Occipital lobe (tissue), 2 donors: Measurements from ENCODE around the gene LRRC3. TPM values are rescaled to one million over a fixed set of nuclear protein-coding genes. Genes with fewer than 3 reads are reported as not detected.

Source experiments
- DNase-seq: peaks from one replicate; lab custom pipeline; 2025; lab: John Stamatoyannopoulos, UW
- total RNA-seq: library from RNA; depleted of rRNA; stranded (reverse); fragments of >200 nt; gene quantifications from one replicate; pipeline ENCODE4 v1.2.3, GENCODE V29; 2014

Gene LRRC3
- total RNA-seq, 1 donor from 2014 or later: 4.8 TPM

DNA sequence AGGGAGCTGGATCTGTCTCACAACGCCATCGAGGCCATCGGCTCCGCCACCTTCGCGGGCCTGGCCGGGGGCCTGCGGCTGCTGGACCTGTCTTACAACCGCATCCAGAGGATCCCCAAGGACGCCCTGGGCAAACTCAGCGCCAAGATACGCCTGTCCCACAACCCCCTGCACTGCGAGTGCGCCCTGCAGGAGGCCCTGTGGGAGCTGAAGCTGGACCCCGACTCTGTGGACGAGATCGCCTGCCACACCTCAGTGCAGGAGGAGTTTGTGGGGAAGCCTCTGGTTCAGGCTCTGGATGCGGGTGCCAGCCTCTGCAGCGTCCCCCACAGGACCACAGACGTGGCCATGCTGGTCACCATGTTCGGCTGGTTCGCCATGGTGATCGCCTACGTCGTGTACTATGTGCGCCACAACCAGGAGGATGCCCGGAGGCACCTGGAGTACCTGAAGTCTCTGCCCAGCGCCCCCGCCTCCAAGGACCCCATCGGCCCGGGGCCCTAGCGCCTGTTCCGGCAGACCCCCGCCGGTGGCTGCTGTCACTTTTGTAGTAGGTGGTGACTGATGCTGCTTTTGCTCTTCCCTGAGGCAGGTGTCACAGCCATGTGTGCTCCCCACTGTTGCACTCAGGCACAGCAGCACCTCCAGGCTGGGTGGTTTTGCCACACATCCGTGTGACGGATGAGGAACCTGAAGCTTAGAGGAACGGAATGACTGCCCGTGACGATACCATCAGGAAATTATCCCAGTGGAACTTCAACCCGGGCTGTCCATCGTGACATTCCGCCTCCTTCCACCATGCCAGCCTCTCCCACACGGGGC is 1.8 kb downstream of the LRRC3 start:
- DNase-seq: no peak

DNA sequence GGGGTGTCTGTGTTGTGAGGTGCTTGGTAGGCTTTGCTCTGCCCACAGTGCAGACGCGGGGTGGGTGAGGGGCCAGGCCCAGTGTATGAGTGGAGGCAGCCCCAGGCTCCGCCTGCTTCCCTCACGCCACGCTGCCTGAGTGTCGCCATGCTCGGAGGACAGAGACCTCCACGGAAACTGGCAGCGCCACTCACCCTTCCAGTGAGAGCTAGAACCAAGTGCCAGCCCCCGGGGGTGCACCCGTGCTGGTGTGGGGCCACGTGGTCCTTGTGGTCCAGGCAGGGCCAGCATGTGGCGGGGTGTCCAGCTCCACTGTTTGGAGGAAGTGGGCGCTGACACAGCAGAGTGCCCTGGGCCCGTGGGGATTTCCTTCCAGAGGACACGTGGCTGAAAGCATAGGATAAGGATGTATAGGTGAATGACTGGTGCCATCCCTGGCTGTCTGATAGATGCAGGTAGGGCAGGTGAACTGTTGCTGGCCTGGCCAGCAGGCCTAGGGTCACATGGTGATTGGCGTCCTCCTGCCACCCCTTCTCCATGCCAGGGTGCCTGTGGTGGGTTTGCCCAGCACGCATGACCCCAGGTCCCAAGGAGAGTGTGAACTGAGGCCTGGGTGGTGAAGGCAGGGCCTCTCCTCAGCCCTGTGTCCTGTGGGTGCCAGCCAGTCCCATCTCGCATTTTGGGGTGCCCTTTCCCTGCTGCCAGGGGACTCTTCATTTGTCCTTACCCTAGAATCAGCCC is 3.8 kb downstream of the LRRC3 start:
- no peak for DNase-seq

DNA sequence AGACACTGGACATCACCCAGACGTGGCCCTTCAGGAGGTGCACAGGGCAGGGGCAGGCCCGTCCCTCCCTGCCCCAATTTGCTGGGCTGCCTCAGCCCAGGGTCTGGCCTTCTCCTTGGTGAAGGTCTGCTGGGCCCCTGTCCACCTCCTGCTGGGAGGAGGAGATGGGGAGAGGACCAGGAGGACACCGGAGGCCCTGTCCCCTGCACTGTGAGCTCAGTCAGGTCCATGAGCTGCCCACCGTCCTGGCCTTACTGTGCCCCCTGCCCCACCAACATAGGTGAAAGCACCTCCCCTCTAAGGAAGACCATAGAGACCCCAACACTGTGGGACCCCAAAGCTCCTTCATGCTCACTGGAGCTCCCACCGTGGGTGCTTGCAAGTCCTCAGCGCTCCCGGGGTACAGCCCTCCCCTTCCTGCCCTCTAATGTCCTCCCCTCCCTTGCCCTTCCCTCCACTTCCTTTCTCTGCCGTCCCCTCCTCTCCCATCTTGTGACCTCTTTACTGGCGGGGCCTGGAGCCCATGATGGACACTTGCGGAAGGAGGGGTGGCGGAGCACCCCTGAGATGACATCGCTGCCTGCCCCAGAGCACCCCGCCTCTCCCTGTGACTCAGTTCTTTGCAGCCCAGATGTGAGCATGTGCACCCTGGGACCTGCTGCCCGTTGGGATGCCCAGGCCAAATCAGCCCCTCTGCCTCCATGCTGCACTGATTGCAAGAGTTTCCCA is 4.6 kb downstream of the LRRC3 start:
- no peak for DNase-seq

DNA sequence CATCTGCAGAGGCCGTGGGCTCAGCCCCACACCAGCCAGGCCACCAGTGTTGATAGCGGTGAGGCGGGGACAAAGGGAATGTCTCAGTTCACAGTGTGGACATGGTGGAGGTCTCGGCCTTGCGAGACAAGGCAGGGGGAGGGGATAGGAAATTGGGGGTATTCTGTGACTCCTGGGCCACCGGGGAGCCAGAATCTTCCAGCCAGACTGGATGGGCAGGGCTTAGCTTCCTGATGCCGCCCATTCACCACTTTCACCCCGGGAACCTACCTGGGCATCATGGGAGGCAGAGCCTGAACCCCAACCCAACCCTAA is 5.1 kb downstream of the LRRC3 start:
- no peak for DNase-seq

DNA sequence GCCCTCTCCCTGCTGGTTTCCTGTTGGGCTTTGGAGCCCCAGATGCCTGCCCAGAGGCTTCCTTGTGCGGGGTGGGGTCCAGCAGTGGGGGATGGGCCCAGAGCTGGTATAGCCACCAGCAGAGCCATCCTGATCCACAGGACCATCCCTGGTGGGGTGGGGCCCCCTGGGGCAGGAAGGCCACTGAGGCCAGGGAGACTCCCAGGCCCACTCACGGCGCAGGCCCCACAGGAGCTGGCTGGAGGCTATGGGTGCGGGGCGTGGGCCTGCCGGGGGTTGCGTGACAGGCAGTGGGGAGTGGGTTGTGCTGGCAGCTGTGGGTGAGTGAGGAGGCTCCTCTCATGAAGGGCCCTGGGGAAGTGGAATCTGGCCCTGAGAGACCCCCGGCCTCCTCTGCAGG is 5.7 kb downstream of the LRRC3 start:
- DNase-seq: no peak

DNA sequence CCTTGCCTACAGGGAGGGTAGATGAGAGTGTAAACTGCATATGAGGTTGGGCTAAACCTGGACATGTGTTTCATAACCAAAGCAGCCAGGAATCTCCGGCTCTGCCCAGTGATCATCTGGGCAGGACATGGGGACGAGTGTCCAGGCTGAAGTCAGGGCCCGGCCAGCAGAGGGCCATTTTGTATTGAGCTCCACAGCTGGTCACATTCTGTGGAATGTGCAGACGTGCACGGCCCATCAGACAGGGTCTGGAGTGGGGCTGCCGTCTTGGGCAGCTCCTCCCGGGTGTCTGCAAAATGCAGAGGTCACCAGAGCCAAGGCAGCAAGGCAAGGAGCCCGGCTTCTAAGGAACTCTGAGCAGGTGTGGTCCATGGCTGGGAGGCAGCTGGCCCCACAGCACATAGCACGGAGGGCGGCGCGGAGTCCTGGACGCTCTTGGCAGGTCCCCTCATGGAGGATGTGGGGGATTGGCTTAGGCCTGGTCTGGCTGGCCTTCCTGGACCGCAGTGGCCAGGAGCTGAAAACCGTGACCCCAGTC is 6.2 kb downstream of the LRRC3 start:
- no peak for DNase-seq

DNA sequence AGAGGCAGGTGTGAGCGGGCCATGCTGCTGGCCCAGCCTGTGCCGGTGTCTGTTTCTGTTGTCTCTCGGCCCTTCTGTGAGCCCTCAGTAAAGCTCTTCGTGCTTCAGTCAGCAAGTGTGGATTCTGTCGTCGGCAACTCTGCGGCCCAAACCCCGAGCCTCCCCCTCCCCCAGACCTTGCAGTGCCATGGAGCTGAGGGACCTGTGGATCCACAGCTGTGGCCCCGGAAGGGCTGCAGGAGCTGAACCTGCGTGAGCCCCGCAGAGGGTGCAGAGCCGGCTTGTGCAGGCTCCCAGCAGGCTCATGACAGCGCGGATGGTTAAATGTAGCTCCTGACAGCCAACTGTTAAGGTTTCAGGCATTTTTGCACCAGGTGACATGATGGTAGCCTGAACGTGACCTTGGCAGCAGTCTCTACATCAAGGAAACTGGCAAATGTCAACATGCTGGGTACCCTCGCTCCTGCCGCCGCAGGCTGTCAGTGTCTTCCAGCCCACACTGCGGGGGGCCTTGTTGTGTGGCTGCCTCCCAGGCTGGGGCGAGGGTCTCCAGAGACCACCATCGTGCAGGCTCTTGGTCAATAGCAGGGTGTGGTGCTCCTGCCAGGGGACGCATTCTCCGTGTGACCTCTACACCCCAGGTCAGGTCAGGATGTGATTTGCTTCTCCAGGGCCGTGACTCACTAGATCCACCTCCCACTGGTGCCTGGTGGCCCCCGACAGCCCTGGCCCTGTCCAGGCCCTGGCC is 7.0 kb downstream of the LRRC3 start:
- no peak for DNase-seq

DNA sequence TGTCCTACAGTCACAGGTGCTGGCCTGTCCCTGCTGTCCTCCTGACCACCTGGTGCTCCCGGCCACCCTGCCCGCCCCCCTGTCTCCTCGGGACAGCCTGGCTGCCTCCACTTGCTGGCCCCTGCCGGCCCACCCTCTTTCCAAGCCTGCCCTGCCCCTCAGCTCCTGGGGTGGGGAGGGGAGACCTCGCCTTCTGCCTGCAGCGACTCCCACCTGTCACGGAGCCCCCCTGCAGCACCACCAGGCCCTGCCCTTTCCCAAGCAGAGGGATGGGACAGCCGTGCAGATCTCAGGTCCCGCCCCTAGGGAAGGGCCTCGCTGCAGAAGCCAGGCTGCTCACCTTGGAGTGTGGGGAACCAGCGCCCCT is 7.5 kb downstream of the LRRC3 start:
- no peak for DNase-seq

DNA sequence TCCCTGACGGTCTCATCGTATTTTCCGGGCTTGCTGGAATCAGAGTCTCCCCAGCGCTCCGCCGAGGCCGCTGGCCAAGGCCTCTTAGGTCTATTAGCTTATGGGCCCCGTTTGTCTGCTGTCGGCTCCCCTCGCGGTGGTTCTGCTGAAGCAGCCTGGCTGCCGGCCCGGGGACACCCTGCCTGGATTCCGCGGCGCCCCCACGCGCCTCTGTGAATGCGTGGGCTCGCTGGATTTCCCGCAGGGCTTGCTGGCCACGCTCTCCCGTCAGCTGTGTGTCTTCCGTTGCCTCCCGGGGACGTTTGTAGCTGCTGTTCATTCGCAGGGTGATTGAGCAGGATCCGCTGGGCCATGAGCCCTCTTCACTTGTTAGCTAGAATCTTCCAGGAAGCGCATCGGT is 8.4 kb downstream of the LRRC3 start:
- DNase-seq: no peak

DNA sequence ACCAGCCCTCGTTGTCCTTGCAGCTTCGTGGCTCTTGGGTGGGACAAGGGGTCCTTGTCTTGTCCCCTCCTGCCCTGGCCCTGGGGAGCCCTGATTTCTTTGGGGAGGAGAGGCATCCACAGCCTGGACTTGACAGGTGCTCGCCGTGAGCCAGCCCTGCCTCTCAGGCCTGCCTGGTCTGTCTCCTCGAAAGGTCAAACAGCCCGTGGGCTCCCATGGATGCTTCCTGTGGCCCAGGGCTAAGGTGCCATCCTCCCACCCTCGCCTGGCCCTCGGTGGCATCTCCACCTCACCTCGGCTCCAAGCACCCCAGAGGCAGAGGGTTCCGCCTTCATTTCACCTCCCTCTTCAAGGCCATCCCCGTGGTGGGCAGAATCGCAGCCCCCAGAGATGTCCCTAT is 9.0 kb downstream of the LRRC3 start:
- DNase-seq: no peak

DNA sequence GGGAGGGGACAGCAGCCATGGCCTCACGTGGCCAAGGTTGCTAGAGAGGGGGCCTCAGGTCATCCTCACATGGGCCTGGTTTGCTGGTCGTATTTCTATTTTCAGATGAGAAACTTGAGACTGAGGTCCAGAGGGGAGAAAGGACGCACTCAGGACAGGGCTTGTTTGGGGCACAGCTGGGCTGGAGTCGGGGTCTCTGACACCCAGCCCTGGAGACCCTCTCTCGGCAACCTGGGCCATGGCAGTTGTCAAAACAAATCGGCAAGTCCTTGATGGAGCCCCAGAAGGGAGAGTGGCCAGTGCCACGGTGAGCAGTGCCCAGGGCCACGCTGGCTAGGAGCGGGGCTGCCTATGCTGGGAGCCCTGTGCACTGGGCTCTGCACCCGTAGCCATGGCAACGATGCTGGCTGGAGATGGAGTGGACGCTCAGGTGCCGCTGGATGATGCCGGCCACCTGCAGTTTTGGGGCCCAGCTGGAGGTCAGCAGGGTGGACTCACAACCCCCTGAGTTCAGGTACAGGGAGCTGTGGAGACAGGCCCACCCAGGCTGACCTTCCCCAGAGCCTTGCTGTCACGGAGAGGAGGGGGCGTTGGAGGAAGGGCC is 11.1 kb downstream of the LRRC3 start:
- DNase-seq: no peak

DNA sequence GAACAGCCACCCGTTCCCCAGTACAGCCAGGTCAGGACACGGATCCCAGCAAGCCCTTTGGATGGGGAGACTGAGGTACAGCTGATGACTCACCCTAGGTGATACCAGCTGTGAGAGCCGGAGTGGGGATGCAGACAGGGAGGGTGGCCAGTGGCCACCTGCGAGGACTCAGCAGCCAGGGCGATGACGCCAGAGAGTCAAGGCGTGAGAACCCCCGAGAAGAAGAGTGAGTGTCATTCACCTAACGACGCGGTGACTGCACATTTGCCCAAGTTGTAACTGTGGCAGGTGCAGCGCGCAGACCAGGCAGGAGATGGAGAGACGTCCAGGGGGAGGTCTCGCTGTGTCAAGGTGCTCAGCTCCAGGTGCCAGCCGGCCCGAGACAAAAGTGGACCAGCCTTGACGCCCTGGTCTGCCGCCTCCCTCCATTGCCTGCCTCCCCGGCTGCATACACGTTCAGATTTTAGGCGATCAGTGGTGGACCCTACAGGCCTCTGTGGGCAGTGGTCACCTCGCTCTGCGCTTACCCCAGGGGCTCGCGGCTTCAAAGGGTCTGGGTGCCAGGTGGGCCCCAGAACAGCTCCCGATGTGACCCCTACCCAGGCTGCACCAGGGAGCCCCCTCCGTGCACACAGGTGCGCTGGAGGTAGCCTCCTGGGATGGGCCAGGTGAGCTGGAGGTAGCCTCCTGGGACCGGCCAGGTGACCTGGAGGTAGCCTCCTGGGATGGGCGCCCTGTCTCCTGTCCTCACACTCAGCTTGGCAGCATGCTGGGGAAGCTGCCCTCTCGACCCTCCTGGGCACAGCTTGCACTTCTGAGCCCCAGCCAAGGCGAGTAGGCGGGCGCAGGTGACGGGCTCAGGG is 11.9 kb downstream of the LRRC3 start:
- DNase-seq: no peak

DNA sequence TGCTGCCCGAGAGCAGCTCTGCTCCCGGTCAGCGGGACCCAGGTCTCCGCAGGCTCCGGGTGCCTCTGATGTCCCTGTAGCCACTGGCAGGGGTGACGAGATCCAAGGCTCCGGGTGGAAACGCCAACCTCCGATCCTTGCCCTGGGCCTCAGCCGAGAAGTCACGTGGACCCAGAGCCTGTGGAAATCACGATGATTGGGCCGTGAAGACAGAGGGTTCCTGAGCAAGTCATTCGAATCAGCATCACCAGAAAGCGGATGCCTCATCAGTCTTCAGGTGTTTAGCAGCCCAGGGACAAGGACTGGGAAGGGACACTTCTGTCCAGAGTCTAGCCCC is 12.5 kb downstream of the LRRC3 start:
- DNase-seq: no peak

DNA sequence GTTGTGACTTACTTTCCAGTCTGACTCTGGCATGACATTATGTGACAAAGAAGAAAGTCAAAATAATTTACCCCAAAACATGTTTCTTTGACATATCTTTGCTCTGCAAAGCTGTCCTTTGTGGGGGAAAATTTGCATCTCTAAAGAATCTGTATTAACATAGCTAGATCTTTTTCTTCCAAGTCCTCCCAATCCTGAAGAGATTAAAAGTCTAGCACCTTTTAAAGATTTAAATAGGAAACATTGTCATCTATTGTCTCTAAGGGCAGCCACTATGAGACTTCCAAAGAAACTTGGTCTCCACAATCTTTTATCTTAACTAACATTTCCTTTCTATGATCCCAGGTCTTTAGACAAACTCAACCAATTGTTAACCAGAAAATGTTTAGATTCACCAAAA is 16.0 kb downstream of the LRRC3 start:
- no peak for DNase-seq

DNA sequence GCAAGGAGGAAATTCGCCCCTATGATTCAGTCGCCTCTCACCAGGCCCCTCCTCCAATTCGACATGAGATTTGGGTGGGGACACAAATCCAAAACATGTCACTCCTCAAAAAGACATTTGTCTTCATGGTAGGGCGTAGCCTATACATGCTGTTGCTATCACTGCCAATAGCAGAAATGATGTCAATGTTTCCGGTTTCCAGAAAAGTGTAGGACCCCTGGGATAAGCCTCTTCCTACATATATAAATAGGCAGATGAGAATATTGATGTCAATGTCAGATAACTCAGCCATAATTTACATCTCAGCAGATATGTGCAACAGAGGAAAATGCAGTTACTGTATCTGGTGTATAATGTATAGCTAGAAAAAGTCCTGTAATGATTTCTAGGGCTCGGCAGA is 16.7 kb downstream of the LRRC3 start:
- no peak for DNase-seq

DNA sequence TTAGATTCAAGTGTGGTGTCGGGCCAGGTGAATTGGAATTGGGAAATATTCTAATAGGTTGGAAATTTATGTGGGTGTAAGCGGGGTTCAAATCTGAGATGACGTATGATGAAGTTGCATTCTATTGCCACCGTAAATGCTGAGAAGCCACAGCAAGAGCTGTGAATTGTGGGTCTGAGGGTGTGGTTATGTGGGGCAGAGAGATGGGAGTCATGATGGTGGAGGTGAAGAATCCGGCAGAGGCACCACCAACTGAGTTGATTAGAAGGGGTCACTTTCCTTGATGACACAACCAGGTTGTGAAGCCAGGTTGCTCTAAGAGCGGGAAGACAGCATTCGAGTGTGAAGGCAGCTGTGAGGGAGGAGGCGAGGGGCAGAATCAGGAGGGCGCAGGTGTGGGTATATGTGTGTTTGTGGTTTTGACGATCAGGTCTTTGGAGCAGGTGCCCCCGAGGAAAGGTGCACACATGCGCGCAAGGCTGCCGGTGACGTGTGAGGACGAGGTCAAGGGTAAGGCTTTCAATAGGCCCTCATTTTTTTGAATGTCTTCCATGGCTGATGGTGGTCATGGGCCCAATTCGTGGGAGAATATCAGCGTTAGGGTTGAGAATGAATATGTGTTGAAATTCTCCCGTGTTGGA is 18.7 kb downstream of the LRRC3 start:
- no peak for DNase-seq

DNA sequence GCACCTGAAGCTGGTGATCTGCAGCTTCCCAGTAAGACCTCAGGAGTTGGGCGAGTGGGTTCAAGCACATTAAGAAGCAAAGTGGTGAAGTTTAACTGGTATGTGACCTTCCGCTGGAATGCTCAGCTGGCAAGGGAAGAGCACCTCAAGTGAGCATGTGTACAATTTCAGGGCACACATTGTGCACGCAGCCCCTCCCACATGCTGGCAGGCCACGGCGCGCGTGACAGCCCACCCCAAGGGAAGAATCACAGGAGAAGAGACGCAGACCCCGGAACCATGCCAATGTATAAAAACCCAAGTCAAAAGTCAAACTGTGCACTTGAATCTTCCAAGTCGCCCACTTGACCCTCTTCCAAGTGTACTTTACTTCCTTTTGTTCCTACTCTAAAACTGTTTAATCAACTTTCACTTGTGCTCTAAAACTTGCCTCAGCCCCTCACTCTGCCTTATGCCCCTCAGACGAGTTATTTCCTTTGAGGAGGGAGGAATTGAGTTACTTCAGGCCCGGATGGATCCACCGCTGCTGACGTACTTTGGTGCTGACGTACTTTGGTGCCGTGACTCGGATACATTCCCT is 20.0 kb downstream of the LRRC3 start:
- no peak for DNase-seq

DNA sequence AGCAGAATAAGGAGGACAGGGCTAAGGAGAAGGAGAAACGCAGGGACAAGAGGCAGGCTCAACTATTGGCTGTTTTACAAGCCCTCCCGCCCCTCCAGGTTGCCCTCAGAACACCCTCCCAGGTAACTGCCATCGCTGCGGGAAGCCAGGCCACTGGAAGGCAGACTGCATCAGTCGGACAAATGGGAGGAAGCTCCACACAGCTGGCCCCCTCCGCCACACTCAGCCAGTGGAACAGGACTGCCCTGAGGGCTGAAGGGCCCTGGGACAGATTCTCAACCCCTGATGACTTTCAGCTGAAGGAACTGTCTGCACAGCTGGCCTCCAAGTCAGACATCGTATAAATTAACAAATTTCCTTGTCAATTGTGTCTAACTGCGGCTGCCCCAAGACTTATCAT is 21.8 kb downstream of the LRRC3 start:
- no peak for DNase-seq

DNA sequence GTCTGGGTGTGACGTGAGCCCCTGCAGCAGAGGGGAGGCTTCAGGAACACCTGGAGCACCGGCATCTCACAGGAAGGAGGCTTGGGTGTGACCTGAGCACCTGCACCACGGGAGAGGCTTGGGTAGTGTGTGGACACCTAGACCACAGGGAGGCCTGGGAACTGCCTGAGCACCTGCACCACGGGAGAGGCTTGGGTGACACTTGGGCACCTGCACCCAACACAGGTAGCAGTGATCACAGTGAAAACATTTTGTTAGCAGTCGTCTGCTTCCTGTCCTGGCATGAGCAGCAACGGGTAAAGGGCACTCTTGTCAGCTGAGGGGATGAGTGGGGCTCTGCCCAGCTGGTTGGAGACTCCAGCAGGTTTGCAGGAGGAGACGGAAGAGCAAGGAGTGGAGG is 22.4 kb downstream of the LRRC3 start:
- no peak for DNase-seq
